Measurements from ENCODE around the gene L3MBTL4.

Gene L3MBTL4

GRCh38 chr18:6044319-6044718, 370.4 kb downstream of the L3MBTL4 start:
- DNase-seq (ENCODE audit: low read depth in 2 of 2) = no peak

GRCh38 chr18:6039055-6039454, 375.7 kb downstream of the L3MBTL4 start:
- DNase-seq (ENCODE audit: low read depth in 2 of 2) = no peak

DNA sequence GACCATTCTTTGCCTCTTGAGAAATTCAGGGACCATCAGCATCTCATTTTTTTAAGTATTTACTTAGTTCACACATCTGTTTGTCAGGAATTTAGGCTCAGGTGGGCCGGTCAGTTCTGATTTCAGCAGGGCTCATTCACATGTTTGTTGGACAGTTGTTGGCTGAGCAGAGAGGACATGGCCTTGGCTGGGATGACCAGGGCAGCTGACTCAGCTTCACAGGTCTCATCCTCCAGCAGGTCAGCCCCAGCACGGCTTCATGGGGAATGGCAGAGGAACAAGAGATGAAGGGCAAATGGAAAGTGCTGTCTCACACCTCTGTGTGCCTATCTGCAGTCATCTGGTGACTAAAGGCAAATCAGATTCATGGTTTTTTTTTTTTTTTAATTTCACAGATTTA, 383.3 kb downstream of the L3MBTL4 start:
- DNase-seq (ENCODE audit: low read depth in 2 of 2) = no peak

- DNase-seq (ENCODE audit: low read depth in 2 of 2) = no peak
Observed at GRCh38 chr18:6031002-6031401, 383.7 kb downstream of the L3MBTL4 start.

GRCh38 chr18:6024745-6025248, 389.9 kb downstream of the L3MBTL4 start:
- no peak for DNase-seq (ENCODE audit: low read depth in 2 of 2)

GRCh38 chr18:6023551-6023950, 391.2 kb downstream of the L3MBTL4 start:
- no peak for DNase-seq (ENCODE audit: low read depth in 2 of 2)

GRCh38 chr18:6022845-6023244, 391.9 kb downstream of the L3MBTL4 start:
- DNase-seq (ENCODE audit: low read depth in 2 of 2) = no peak

- DNase-seq (ENCODE audit: low read depth in 2 of 2) = no peak
Observed at GRCh38 chr18:6022074-6022444, 392.7 kb downstream of the L3MBTL4 start.

GRCh38 chr18:6021306-6022073, 393.2 kb downstream of the L3MBTL4 start:
- no peak for DNase-seq (ENCODE audit: low read depth in 2 of 2)

GRCh38 chr18:6018671-6019070, 396.0 kb downstream of the L3MBTL4 start:
- DNase-seq (ENCODE audit: low read depth in 2 of 2) = no peak

- no peak for DNase-seq (ENCODE audit: low read depth in 2 of 2)
Observed at GRCh38 chr18:6017171-6017570, 397.5 kb downstream of the L3MBTL4 start.

DNA sequence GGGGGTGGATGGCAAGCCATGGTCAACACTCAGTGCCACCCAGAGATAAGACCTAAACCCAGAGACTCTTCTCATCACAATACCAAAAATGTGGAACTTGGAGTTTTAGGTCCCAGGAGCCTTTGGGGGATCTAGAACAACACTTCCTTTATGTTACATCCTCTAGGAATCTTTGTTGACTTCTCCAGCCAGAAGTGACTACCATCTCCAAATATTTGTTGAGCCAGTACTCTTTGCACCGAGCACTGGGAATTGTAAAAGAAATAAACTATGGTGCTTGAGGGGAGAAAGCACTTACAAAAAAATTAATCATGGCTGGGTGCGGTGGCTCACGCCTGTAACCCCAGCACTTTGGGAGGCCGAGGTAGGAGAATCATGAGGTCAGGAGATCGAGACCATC, 399.3 kb downstream of the L3MBTL4 start:
- no peak for DNase-seq (ENCODE audit: low read depth in 2 of 2)

- DNase-seq (ENCODE audit: low read depth in 2 of 2) = no peak
Observed at GRCh38 chr18:6013171-6013810, 401.4 kb downstream of the L3MBTL4 start.

GRCh38 chr18:6010921-6011320, 403.8 kb downstream of the L3MBTL4 start:
- DNase-seq (ENCODE audit: low read depth in 2 of 2) = no peak

GRCh38 chr18:6010284-6010683, 404.4 kb downstream of the L3MBTL4 start:
- no peak for DNase-seq (ENCODE audit: low read depth in 2 of 2)

DNA sequence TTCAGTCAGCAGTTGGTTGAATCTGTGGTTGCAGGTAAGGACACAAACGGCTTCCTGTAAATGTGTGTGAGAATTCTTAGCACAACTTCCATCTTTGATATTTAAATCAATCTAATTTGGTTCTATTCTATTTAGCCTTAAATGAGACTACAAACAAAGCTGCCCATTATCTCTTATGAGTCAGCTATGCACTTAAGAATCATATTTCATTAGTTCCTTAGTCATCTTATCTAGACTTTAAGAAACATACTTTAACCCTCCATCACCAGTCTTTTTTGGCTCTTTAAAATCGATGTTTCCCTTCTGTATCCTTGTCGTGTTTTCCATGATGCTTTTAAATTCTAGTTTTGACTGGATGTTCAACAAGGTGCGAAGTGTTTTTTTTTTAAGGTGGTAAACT, 405.0 kb downstream of the L3MBTL4 start:
- no peak for DNase-seq (ENCODE audit: low read depth in 2 of 2)

DNA sequence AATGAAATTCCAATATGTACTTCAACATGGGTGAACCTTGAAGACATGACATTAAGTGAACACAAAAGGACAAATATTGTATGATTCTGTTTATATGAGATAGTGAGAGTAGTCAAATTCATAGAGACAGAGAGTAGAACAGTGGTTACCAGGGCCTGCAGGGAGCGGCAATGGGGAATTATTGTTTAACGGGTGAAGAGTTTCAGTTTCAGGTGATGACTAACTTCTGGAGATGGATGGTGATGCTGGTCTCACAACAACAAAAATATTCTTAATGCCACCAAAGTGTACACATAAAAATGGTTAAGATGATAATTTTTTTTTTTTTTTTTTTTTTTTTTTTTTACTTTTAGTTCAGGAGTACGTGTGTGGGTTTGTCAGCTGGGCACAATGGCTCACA, 410.0 kb downstream of the L3MBTL4 start:
- DNase-seq (ENCODE audit: low read depth in 2 of 2) = no peak

DNA sequence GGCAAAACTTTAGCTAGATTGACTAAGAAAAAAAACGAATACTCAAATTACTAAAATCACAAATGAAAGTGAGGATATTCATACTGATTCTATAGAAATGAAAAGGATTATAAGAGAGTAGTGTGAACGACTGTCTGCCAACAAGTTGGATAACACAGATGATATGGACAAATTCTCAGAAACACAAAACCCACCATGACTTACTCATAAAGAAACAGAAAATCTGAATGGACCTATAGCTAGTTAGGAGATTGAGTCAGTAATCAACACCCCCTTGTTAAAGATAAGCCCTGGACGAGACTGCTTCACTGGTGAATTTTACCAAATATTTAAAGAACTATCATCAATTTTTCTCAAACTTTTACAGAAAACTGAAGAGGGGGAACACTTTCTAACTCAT, 410.6 kb downstream of the L3MBTL4 start:
- DNase-seq (ENCODE audit: low read depth in 2 of 2) = no peak

- DNase-seq (ENCODE audit: low read depth in 2 of 2) = no peak
Observed at GRCh38 chr18:6001867-6002266, 412.8 kb downstream of the L3MBTL4 start.

- no peak for DNase-seq (ENCODE audit: low read depth in 2 of 2)
Observed at GRCh38 chr18:5998907-5999306, 415.8 kb downstream of the L3MBTL4 start.

GRCh38 chr18:5998166-5998881, 416.4 kb downstream of the L3MBTL4 start:
- no peak for DNase-seq (ENCODE audit: low read depth in 2 of 2)

- DNase-seq (ENCODE audit: low read depth in 2 of 2) = no peak
Observed at GRCh38 chr18:5997361-5997760, 417.4 kb downstream of the L3MBTL4 start.

DNA sequence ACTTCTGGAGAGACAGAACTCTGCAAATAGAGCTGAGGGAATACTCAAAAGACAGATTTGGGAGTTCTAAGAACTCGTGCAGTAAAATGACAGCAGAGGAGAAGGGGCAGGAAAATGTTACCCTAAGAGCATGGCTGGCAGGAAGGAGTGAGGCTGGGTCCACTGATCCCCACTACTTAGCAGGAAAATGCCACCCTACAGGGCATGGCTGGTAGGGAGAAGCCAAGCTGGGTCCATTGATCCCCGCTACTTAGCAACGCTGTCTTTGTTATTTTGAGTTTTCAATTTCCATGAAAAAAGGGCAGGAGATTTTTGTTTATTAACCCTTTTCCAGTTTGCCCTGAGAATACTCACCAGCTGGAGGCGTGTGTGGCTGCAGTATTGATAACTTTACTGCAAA, 419.1 kb downstream of the L3MBTL4 start:
- DNase-seq (ENCODE audit: low read depth in 2 of 2) = no peak

Data from stimulated activated CD8-positive, alpha-beta memory T cell treated with anti-CD3 and anti-CD28 coated beads, Interleukin-15, amount 100 ng/mL, for 4 hours (primary cell).